Prostate gland (tissue), 2 donors: ENCODE results near the gene ABHD16A.

Source experiments
- CTCF ChIP-seq, 4 experiments: fragments of 200-600 bp in 2 of 4; fragments of 450-650 bp in 2 of 4; sonication (generic) in 2 of 4; IDR thresholded peaks; 1 replicate in 3 of 4; 2 replicates in 1 of 4; pipeline ENCODE4 v1.5.1; 2016 to 2019; ENCODE audit warnings: antibody characterized with exemption in 4 of 4, mild to moderate bottlenecking in 2 of 4, moderate library complexity in 2 of 4
- POLR2A ChIP-seq: fragments of 450-650 bp; IDR thresholded peaks from one replicate; pipeline ENCODE4 v1.6.1; 2016; ENCODE audit warnings: antibody characterized with exemption, mild to moderate bottlenecking
- POLR2AphosphoS5 ChIP-seq: sonication (generic); formaldehyde crosslinking; IDR thresholded peaks from one replicate; pipeline ENCODE4 v1.6.1; 2017; ENCODE audit warnings: antibody characterized with exemption

GRCh38 chr6:31663961-31664789 lies 38.9 kb downstream of the ABHD16A start:
- TF ChIP-seq POLR2A = no peak
- TF ChIP-seq CTCF (IDR thresholded peaks at IDR 0.05) = no peak
- TF ChIP-seq POLR2AphosphoS5 = no peak
